Ovary (tissue), 3 donors: ENCODE data around the gene LRFN2.

ENCODE experiments used
- POLR2A ChIP-seq: fragments of 450-650 bp; IDR thresholded peaks from one replicate; pipeline ENCODE4 v1.6.1; 2017; ENCODE audit warnings: antibody characterized with exemption, mild to moderate bottlenecking, moderate library complexity
- TF ChIP-seq, protein P1 (sequence below), 3 donors: fragments of 450-650 bp in 2 of 3; fragments of 200-600 bp in 1 of 3; IDR thresholded peaks; one replicate each; pipeline versions ENCODE4 v1.5.1 to v1.8.0; 2016 to 2022; ENCODE audit warnings: antibody characterized with exemption in 3 of 3, mild to moderate bottlenecking in 1 of 3
- donor health status: DM: no; HTN: no; CAD: no.

DNA sequence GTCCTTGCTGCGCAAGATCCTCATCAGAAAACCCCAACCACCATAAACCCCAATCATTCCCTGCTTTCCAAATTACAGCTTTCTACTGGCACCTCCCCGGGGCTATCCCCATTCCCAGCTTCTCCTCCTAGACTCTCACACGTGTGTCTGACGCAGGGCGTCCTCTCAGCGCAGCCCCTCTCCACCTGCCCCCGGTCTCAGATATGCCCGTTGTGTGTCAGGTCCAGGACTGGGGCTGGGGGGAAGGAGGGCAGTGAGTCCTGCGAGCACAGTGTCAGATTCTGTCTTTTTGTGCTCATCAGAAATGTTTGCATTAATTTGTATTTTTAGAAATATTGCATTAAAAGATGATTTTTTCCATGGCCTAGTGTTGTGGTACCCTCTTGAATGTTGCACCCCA, 48.6 kb downstream of the LRFN2 start:
- TF ChIP-seq POLR2A, result no peak
- TF ChIP-seq, protein P1, sequence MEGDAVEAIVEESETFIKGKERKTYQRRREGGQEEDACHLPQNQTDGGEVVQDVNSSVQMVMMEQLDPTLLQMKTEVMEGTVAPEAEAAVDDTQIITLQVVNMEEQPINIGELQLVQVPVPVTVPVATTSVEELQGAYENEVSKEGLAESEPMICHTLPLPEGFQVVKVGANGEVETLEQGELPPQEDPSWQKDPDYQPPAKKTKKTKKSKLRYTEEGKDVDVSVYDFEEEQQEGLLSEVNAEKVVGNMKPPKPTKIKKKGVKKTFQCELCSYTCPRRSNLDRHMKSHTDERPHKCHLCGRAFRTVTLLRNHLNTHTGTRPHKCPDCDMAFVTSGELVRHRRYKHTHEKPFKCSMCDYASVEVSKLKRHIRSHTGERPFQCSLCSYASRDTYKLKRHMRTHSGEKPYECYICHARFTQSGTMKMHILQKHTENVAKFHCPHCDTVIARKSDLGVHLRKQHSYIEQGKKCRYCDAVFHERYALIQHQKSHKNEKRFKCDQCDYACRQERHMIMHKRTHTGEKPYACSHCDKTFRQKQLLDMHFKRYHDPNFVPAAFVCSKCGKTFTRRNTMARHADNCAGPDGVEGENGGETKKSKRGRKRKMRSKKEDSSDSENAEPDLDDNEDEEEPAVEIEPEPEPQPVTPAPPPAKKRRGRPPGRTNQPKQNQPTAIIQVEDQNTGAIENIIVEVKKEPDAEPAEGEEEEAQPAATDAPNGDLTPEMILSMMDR (IDR thresholded peaks at IDR 0.05), result no peak
